Endodermal cell (in vitro differentiated cells): ENCODE data around the gene EFNA5. TPM values are rescaled to one million over a fixed set of nuclear protein-coding genes. Genes with fewer than 3 reads are reported as not detected.

Source experiments
- DNase-seq: peaks from one replicate; pipeline ENCODE4 v3.0.0-alpha.2; 2017
- H3K27ac ChIP-seq: 2 replicates; pipeline ENCODE4 v1.5.1; 2013; ENCODE audit warnings: mild to moderate bottlenecking, low read depth, low read length, moderate library complexity
- H3K27me3 ChIP-seq: 2 replicates; pipeline ENCODE4 v1.6.1; 2013; ENCODE audit warnings: mild to moderate bottlenecking, low read length, moderate library complexity; ENCODE audit not compliant: insufficient read depth, control insufficient read depth, poor library complexity, severe bottlenecking
- H3K36me3 ChIP-seq: 2 replicates; pipeline ENCODE4 v1.7.0; 2013; ENCODE audit warnings: mild to moderate bottlenecking, low read length, moderate library complexity; ENCODE audit not compliant: control insufficient read depth, insufficient read depth
- H3K4me1 ChIP-seq: one replicate; pipeline ENCODE4 v1.7.0; 2013; ENCODE audit warnings: low read length; ENCODE audit not compliant: control insufficient read depth, insufficient read depth
- H3K4me3 ChIP-seq: 2 replicates; pipeline ENCODE4 v1.5.1; 2013; ENCODE audit warnings: mild to moderate bottlenecking, low read length, moderate library complexity
- H3K9ac ChIP-seq: 2 replicates; pipeline ENCODE4 v1.6.1; 2013; ENCODE audit warnings: mild to moderate bottlenecking, low read length, moderate library complexity; ENCODE audit not compliant: poor library complexity, severe bottlenecking; ENCODE audit errors: extremely low read depth
- H3K9me3 ChIP-seq: 2 replicates; pipeline ENCODE4 v1.6.1; 2013; ENCODE audit warnings: mild to moderate bottlenecking, low read length, moderate library complexity; ENCODE audit not compliant: control insufficient read depth
- H3K27ac Mint-ChIP-seq: 2 replicates; pipeline ENCODE4 v1.8.0; 2020; ENCODE audit warnings: mixed read lengths
- H3K27me3 Mint-ChIP-seq: 2 replicates; pipeline ENCODE4 v1.8.0; 2021; ENCODE audit warnings: mild to moderate bottlenecking, mixed read lengths; ENCODE audit not compliant: insufficient read depth
- H3K36me3 Mint-ChIP-seq: 2 replicates; pipeline ENCODE4 v1.8.0; 2020; ENCODE audit warnings: low read depth, mixed read lengths
- H3K4me1 Mint-ChIP-seq: 2 replicates; pipeline ENCODE4 v1.8.0; 2020; ENCODE audit warnings: mixed read lengths
- H3K4me3 Mint-ChIP-seq: 2 replicates; pipeline ENCODE4 v1.8.0; 2020; ENCODE audit warnings: mild to moderate bottlenecking, moderate library complexity, mixed read lengths
- H3K9me3 Mint-ChIP-seq: 2 replicates; pipeline ENCODE4 v1.8.0; 2020; ENCODE audit warnings: mild to moderate bottlenecking, mixed read lengths
- CTCF ChIP-seq: fragments of 200-600 bp; sonication (generic); conservative IDR thresholded peaks from 2 replicates; pipeline ENCODE4 v1.5.0; 2021; ENCODE audit warnings: antibody characterized with exemption, mild to moderate bottlenecking
- WGBS, 2 experiments: methylation state at CpG; one replicate each; pipeline versions ENCODE4 v1.1.5 to v1.1.7; 2013; ENCODE audit warnings: missing lambda C conversion rate in 2 of 2, mixed read lengths in 1 of 2; ENCODE audit not compliant: insufficient coverage in 1 of 2, insufficient read length in 1 of 2; 5-methylcytosine and 5-hydroxymethylcytosine counted together
- total RNA-seq, 2 donors: library from RNA; stranded (reverse); fragmentation: NEBNext Ultra II Directional in 1 of 2; extraction: Animal tissue kit (Norgen Biotek cat#: 25700) in 1 of 2; gene quantifications; 2 replicates in 1 of 2; 3 replicates in 1 of 2; pipeline ENCODE4 v1.2.1, GENCODE V29; 2021

Gene EFNA5
- total RNA-seq, 2 donors from 2014 or later: 53.3 to 63.1 TPM

- H3K4me3 ChIP-seq: no peak overlapping the region
- H3K9ac ChIP-seq: no peak overlapping the region
- H3K9me3 ChIP-seq: no peaks in the 10 kb centered on the region
- TF ChIP-seq CTCF: no peak
- Mint-ChIP-seq H3K4me3 (no peak overlapping the region), H3K27ac (peak overlapping the region; percentile 36), H3K4me1 (peaks cover 9% of the 10 kb centered on the region), H3K27me3 (no peaks in the 10 kb centered on the region), H3K36me3 (peaks cover 6% of the 10 kb centered on the region), H3K9me3 (no peaks in the 10 kb centered on the region)
- no peak for DNase-seq
- H3K36me3 ChIP-seq: peaks cover 6% of the 10 kb centered on the region
- WGBS, 2 experiments: 93 to 94% methylated on average over 2 to 3 of the region's 3 CpGs
- no peak overlapping the region for H3K27ac ChIP-seq
- H3K4me1 ChIP-seq: no peaks in the 10 kb centered on the region
- H3K27me3 ChIP-seq: no peaks in the 10 kb centered on the region
These were observed 30.2 kb downstream of the EFNA5 start for GRCh38 chr5:107640568-107640967.

- H3K9me3 ChIP-seq: no peaks in the 10 kb centered on the region
- H3K4me3 Mint-ChIP-seq: no peak overlapping the region
- H3K36me3 Mint-ChIP-seq: peaks cover 6% of the 10 kb centered on the region
- H3K4me1 Mint-ChIP-seq: peaks cover 12% of the 10 kb centered on the region
- peaks cover 12% of the 10 kb centered on the region for H3K36me3 ChIP-seq
- no peak for TF ChIP-seq CTCF
- no peaks in the 10 kb centered on the region for H3K9me3 Mint-ChIP-seq
- H3K9ac ChIP-seq: no peak overlapping the region
- H3K27me3 Mint-ChIP-seq: no peaks in the 10 kb centered on the region
- H3K27me3 ChIP-seq: no peaks in the 10 kb centered on the region
- H3K4me1 ChIP-seq: no peaks in the 10 kb centered on the region
- H3K27ac Mint-ChIP-seq: no peak overlapping the region
- DNase-seq: no peak
- no peak overlapping the region for H3K4me3 ChIP-seq
- no peak overlapping the region for H3K27ac ChIP-seq
- WGBS, 2 experiments: 88 to 95% methylated on average over 2 to 3 of the region's 3 CpGs
These were observed 30.7 kb downstream of the EFNA5 start for GRCh38 chr5:107639990-107640389.

GRCh38 chr5:107636555-107636954, 34.2 kb downstream of the EFNA5 start:
- Histone ChIP-seq H3K9me3 (no peaks in the 10 kb centered on the region), H3K27ac (no peak overlapping the region), H3K9ac (no peak overlapping the region), H3K36me3 (peaks cover 22% of the 10 kb centered on the region), H3K4me3 (no peak overlapping the region), H3K27me3 (no peaks in the 10 kb centered on the region), H3K4me1 (no peaks in the 10 kb centered on the region)
- WGBS, 2 experiments: 89 to 96% methylated on average over 2 to 3 of the region's 3 CpGs
- DNase-seq: no peak
- Mint-ChIP-seq H3K4me1 (peaks cover 10% of the 10 kb centered on the region), H3K27ac (no peak overlapping the region), H3K36me3 (peaks cover 4% of the 10 kb centered on the region), H3K4me3 (no peak overlapping the region), H3K27me3 (no peaks in the 10 kb centered on the region), H3K9me3 (no peaks in the 10 kb centered on the region)
- TF ChIP-seq CTCF: no peak
